Activated CD4-positive, alpha-beta T cell treated with anti-CD3 and anti-CD28 coated beads, Interleukin-10, Interleukin-2, amounts not matched to agents 100 ng/mL and 50 ng/mL, durations not matched to agents 16 hours and 8 hours (primary cell): ENCODE measurements around the gene BMP5.
A peak's percentile ranks its signal among the peaks of the same experiment; 100 is the strongest.

ENCODE experiments used
- DNase-seq: peaks from one replicate; pipeline ENCODE4 v3.0.0-alpha.2; 2020

Gene BMP5

GRCh38 chr6:55802259-55802658 is 73.1 kb downstream of the BMP5 start:
- DNase-seq, result no peak

GRCh38 chr6:55798571-55798970 is 76.8 kb downstream of the BMP5 start:
- DNase-seq, result no peak

- peak; percentile 38 for DNase-seq
These were observed 81.1 kb downstream of the BMP5 start for GRCh38 chr6:55794136-55794812.

GRCh38 chr6:55785273-55785672 is 90.1 kb downstream of the BMP5 start:
- DNase-seq, result no peak

- DNase-seq, result no peak
These were observed 93.1 kb downstream of the BMP5 start for GRCh38 chr6:55782275-55782674.

GRCh38 chr6:55778705-55779104 is 96.7 kb downstream of the BMP5 start:
- DNase-seq, result peak; percentile 54

GRCh38 chr6:55777469-55777868 is 97.9 kb downstream of the BMP5 start:
- peak; percentile 6 for DNase-seq

- no peak for DNase-seq
These were observed 99.3 kb downstream of the BMP5 start for GRCh38 chr6:55776113-55776512.

GRCh38 chr6:55775029-55775318 is 100.4 kb downstream of the BMP5 start:
- no peak for DNase-seq

- no peak for DNase-seq
These were observed 100.9 kb downstream of the BMP5 start for GRCh38 chr6:55774286-55775028.

GRCh38 chr6:55773620-55774216 is 101.7 kb downstream of the BMP5 start:
- DNase-seq, result no peak

- DNase-seq, result no peak
These were observed 102.7 kb downstream of the BMP5 start for GRCh38 chr6:55772730-55773129.

GRCh38 chr6:55759536-55759935 is 115.9 kb downstream of the BMP5 start:
- no peak for DNase-seq

GRCh38 chr6:55758156-55758937 is 117.0 kb downstream of the BMP5 start:
- DNase-seq, result no peak

GRCh38 chr6:55756531-55757031 is 118.8 kb downstream of the BMP5 start:
- DNase-seq, result no peak

GRCh38 chr6:55748880-55749279 is 126.5 kb downstream of the BMP5 start:
- no peak for DNase-seq

- DNase-seq, result no peak
These were observed 128.9 kb downstream of the BMP5 start for GRCh38 chr6:55746473-55746872.

- DNase-seq, result no peak
These were observed 141.1 kb downstream of the BMP5 start for GRCh38 chr6:55734256-55734655.

GRCh38 chr6:55729665-55730064 is 145.7 kb downstream of the BMP5 start:
- DNase-seq, result no peak

- no peak for DNase-seq
These were observed 149.2 kb downstream of the BMP5 start for GRCh38 chr6:55726144-55726543.

- no peak for DNase-seq
These were observed 160.6 kb downstream of the BMP5 start for GRCh38 chr6:55714831-55715230.

GRCh38 chr6:55713436-55713835 is 162.0 kb downstream of the BMP5 start:
- peak; percentile 21 for DNase-seq

GRCh38 chr6:55708711-55709110 is 166.7 kb downstream of the BMP5 start:
- DNase-seq, result no peak
